K562 (cell line): ENCODE measurements around the gene PDCL3. TPM values are rescaled to one million over a fixed set of nuclear protein-coding genes. Genes with fewer than 3 reads are reported as not detected.

ENCODE experiments used
- ATF7 ChIP-seq: fragments of 450-650 bp; IDR thresholded peaks from 2 replicates; pipeline ENCODE4 v1.7.1; 2014; ENCODE audit warnings: mild to moderate bottlenecking, moderate library complexity
- CBX5 ChIP-seq: IDR thresholded peaks from 2 replicates; pipeline ENCODE4 v1.6.1; 2014; ENCODE audit warnings: low read depth, borderline replicate concordance
- CC2D1A ChIP-seq: fragments of 450-650 bp; IDR thresholded peaks from 2 replicates; pipeline ENCODE4 v1.6.1; 2017; ENCODE audit warnings: mild to moderate bottlenecking
- CEBPB ChIP-seq: fragments of 450-650 bp; IDR thresholded peaks from 2 replicates; pipeline ENCODE4 v1.6.1; 2016; ENCODE audit warnings: missing genetic modification characterization, missing compliant biosample characterization
- FIP1L1 ChIP-seq: fragments of 200-400 bp; formaldehyde crosslinking; IDR thresholded peaks from 2 replicates; pipeline ENCODE4 v1.6.1; 2018; ENCODE audit warnings: mild to moderate bottlenecking, low read depth, low read length; ENCODE audit not compliant: poor library complexity, severe bottlenecking
- HMGN3 ChIP-seq: IDR thresholded peaks from 2 replicates; pipeline ENCODE4 v1.6.1; 2011; ENCODE audit warnings: borderline replicate concordance, low read depth, mild to moderate bottlenecking, mixed read lengths, low read length; ENCODE audit not compliant: insufficient read length; ENCODE audit errors: extremely low read depth
- KLF13 ChIP-seq: fragments of 450-650 bp; IDR thresholded peaks from 2 replicates; pipeline ENCODE4 v1.6.1; 2016; ENCODE audit warnings: missing genetic modification characterization, low read depth, mild to moderate bottlenecking, missing compliant biosample characterization, moderate library complexity, borderline replicate concordance
- MECOM ChIP-seq: fragments of 250-450 bp; sonication (Bioruptor Pico); IDR thresholded peaks from 2 replicates; pipeline ENCODE4 v1.8.0; 2022; ENCODE audit warnings: inconsistent platforms
- MEF2D ChIP-seq: conservative IDR thresholded peaks from 2 replicates; pipeline ENCODE4 v1.6.1; 2016; ENCODE audit warnings: low read depth, missing genetic modification characterization, missing compliant biosample characterization
- NELFE ChIP-seq: IDR thresholded peaks from 2 replicates; pipeline ENCODE4 v1.6.1; 2011; ENCODE audit warnings: mild to moderate bottlenecking; ENCODE audit not compliant: insufficient read depth, insufficient read length
- RBFOX2 ChIP-seq: fragments of 200-400 bp; formaldehyde crosslinking; IDR thresholded peaks from 2 replicates; pipeline ENCODE4 v1.6.1; 2017; ENCODE audit warnings: low read depth, mild to moderate bottlenecking, low read length, moderate library complexity
- STAT5A ChIP-seq: IDR thresholded peaks from 2 replicates; pipeline ENCODE4 v1.6.1; 2012; ENCODE audit warnings: low read length, inconsistent platforms, borderline replicate concordance
- STAT6 ChIP-seq: sonication (generic); formaldehyde crosslinking; IDR thresholded peaks from 2 replicates; pipeline ENCODE4 v1.8.1; 2023; ENCODE audit warnings: mild to moderate bottlenecking, missing genetic modification reagents
- TCFL5 ChIP-seq: fragments of 250-450 bp; sonication (Bioruptor Pico); conservative IDR thresholded peaks from 2 replicates; pipeline ENCODE4 v1.6.1; 2021; ENCODE audit warnings: mild to moderate bottlenecking, moderate library complexity, matching md5 sums
- ZEB2 ChIP-seq: fragments of 450-650 bp; IDR thresholded peaks from 2 replicates; pipeline ENCODE4 v1.6.1; 2016
- ZFPM2 ChIP-seq: fragments of 250-450 bp; sonication (Bioruptor Pico); IDR thresholded peaks from 2 replicates; pipeline ENCODE4 v1.5.1; 2022; ENCODE audit warnings: mild to moderate bottlenecking
- ZNF124 ChIP-seq: sonication (generic); formaldehyde crosslinking; IDR thresholded peaks from 2 replicates; pipeline ENCODE4 v1.8.1; 2022; ENCODE audit warnings: missing genetic modification reagents
- ZNF395 ChIP-seq: fragments of 200-800 bp; sonication (Bioruptor generic); IDR thresholded peaks from 2 replicates; pipeline ENCODE4 v1.6.1; 2017; ENCODE audit warnings: missing genetic modification characterization, missing compliant biosample characterization
- ZNF449 ChIP-seq: fragments of 250-450 bp; sonication (Bioruptor Pico); IDR thresholded peaks from 2 replicates; pipeline ENCODE4 v1.8.0; 2022; ENCODE audit warnings: moderate library complexity, mild to moderate bottlenecking, inconsistent platforms
- polyA plus RNA-seq, 8 experiments: library from polyadenylated mRNA; depleted of rRNA in 4 of 8; stranded (reverse) in 5 of 8; unstranded in 3 of 8; fragments of >200 nt; fragmentation: Nextera tagmentation in 2 of 8; fragmentation: Illumina TruSeq in 1 of 8; extraction: Ambion mirVana in 2 of 8; extraction: Trizol in 1 of 8; gene quantifications; 2 replicates each; pipeline versions ENCODE4 v1.2.1 to v1.2.3, GENCODE V29; 2011 to 2014; ENCODE audit warnings: inconsistent platforms in 1 of 8, missing spikeins in 1 of 8
- total RNA-seq, 7 experiments: library from RNA; depleted of rRNA in 6 of 7; stranded (reverse); fragments of >200 nt in 6 of 7; fragmentation: Illumina TruSeq in 2 of 7; extraction: Trizol in 2 of 7; gene quantifications; 2 replicates each; pipeline versions ENCODE4 v1.2.1 to v1.2.3, GENCODE V29; 2011 to 2021; ENCODE audit warnings: low replicate concordance in 1 of 7

The PDCL3 gene
- total and polyA plus RNA-seq, 9 of the 15 experiments (the other 6 are each of a cell fraction or from before 2014, with no cell fraction given), result 16.6 to 76.7 (median 26.9) TPM

GRCh38 chr2:100562613-100563406 lies at the start of gene PDCL3 (continued):
- TF ChIP-seq ZNF395 (CRISPR knock-in tag), result no peak; the same call in 1 of the 2 replicates
- TF ChIP-seq CBX5, result no peak
- TF ChIP-seq MECOM, result no peak
- peak; percentile 71 for TF ChIP-seq KLF13
- peak; percentile 87 for TF ChIP-seq RBFOX2
- no peak for TF ChIP-seq STAT5A
- TF ChIP-seq NELFE, result no peak
- TF ChIP-seq FIP1L1, result peak; percentile 88
- peak; percentile 50 for TF ChIP-seq HMGN3
- TF ChIP-seq ATF7, result peak; percentile 82
- no peak for TF ChIP-seq STAT6 (CRISPR knock-in tag)
- no peak for TF ChIP-seq ZEB2
- peak; percentile 64 for TF ChIP-seq MEF2D (tag)
- no peak for TF ChIP-seq ZNF449 (CRISPR knock-in tag)
- no peak for TF ChIP-seq CEBPB (tag)
- no peak for TF ChIP-seq CC2D1A
- no peak for TF ChIP-seq ZNF124
- TF ChIP-seq ZFPM2 (CRISPR knock-in tag), result no peak
- no peak for TF ChIP-seq TCFL5
